Measurements from ENCODE around the gene SIM2.
"Not testable (repeated sequence)": the region's sequence is repeated elsewhere in the genome, so short reads cannot be mapped to it uniquely, and the experiment has no call there.

SIM2 gene

GRCh38 chr21:36661511-36662309 is 37.2 kb upstream of the SIM2 start:
- no peak for TF ChIP-seq CTCF (IDR thresholded peaks at IDR 0.05; ENCODE audit: borderline replicate concordance, insufficient read depth, low read depth, low read length)
- no peak overlapping the region for H3K4me3 ChIP-seq (ENCODE audit: low read depth, low read length)

DNA sequence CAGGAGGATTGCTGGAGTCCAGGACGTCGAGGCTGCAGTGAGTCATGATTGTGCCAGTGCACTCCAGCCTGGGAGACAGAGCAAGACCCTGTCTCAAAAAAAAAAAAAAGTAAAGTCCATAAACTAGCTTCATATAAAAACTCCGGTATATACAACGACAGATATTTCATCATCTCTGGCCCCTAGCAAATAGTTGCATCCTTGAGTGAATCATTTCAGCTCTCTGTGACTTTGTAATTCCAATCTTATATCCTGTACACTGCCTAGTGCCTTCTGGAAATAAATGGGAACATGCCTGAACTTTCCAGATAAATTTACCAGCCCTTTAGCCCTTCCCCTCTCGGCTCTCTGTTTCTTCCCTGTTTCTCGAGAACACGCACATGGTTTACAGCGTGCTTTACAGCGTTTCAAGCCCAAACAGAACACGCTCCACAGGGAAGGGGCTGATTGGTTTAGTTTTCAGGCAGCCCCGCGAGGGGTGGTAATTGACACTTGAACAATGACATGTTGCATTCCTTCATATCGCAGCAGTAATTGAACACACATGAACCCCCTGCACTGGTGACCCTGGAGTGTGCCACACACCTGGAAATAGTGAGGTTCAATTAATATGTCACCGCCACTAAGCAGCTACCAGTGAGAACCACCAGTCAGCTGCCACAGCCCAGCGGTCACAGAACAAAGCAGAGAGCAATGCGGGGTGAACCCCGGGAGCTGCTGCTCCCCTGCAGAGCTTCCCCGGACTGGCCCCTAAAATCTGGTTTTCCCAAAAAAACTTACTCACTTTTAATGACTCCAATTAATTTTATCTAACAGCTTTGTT is 35.7 kb upstream of the SIM2 start:
- H3K4me3 ChIP-seq (ENCODE audit: low read depth, low read length) = no peak overlapping the region
- no peak for TF ChIP-seq CTCF (IDR thresholded peaks at IDR 0.05; ENCODE audit: borderline replicate concordance, insufficient read depth, low read depth, low read length)

DNA sequence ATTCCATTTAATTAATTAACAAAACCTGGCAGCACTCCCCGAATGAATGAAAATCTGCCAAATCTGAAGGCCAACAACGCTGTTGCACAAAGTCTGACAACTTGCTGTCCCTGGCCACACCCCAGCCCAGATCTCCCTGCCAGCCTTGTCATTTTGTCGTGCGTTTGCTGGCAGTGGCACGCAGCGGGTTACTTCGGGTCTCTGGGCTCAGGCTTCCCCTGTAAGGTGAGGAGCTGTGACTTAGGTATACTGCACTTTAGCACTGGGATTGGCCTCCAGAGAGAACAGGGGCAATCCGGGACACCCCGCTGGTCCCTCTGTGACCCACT is 34.3 kb upstream of the SIM2 start:
- H3K4me3 ChIP-seq (ENCODE audit: low read depth, low read length) = no peak overlapping the region
- no peak for TF ChIP-seq CTCF (IDR thresholded peaks at IDR 0.05; ENCODE audit: borderline replicate concordance, insufficient read depth, low read depth, low read length)

DNA sequence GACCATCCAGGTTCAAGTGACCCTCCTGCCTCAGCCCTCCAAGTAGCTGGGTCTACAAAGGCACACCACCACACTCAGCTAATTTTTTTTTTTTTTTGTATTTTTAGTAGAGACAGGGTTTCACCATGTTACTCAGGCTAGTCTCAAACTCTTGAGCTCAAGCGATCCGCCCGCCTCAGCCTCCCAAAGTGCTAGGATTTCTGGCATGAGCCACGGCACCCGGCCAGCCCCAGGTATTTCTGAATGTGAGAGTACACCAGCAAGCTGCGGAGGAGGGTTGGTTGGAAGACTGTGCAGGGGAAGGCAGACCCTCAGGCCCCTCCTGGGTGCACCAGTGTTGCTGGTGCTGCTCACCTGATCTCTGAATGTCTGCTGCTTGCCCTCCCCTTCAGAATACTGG is 33.1 kb upstream of the SIM2 start:
- no peak for TF ChIP-seq CTCF (IDR thresholded peaks at IDR 0.05; ENCODE audit: borderline replicate concordance, insufficient read depth, low read depth, low read length)
- H3K4me3 ChIP-seq (ENCODE audit: low read depth, low read length) = no peak overlapping the region

DNA sequence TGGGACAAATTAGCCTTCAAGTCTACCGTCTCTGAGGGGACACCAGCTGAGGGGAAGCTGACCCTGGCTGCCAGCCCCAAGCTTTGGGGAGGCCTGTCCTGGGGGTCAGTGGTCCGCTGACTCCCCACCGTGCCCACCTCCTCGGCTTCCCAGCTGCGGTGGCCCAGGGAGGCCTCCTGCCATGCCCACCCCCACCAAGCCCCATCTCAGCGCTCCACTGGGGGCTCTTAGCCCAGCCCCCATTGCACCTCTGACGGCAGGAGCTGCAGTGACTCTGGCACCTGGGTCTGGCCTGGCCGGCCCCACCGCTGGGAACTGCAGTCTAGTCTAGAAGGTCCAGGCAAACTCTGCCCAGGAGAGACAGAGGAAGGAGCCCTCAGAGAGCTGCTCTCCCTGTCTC is 30.2 kb upstream of the SIM2 start:
- no peak overlapping the region for H3K4me3 ChIP-seq (ENCODE audit: low read depth, low read length)
- TF ChIP-seq CTCF (IDR thresholded peaks at IDR 0.05; ENCODE audit: borderline replicate concordance, insufficient read depth, low read depth, low read length) = no peak

GRCh38 chr21:36671836-36672235 is 27.1 kb upstream of the SIM2 start:
- TF ChIP-seq CTCF (IDR thresholded peaks at IDR 0.05; ENCODE audit: borderline replicate concordance, insufficient read depth, low read depth, low read length) = no peak
- H3K4me3 ChIP-seq (ENCODE audit: low read depth, low read length) = no peak overlapping the region

GRCh38 chr21:36672296-36672695 is 26.6 kb upstream of the SIM2 start:
- H3K4me3 ChIP-seq (ENCODE audit: low read depth, low read length) = not testable (repeated sequence)

Data from GM12875 (cell line).